NCI-H1048 (cell line): ENCODE results near the gene RNASEH1.

ENCODE experiments used
- DNase-seq: peaks from one replicate; lab custom pipeline; 2025; lab: John Stamatoyannopoulos, UW

RNASEH1 gene, protein sequence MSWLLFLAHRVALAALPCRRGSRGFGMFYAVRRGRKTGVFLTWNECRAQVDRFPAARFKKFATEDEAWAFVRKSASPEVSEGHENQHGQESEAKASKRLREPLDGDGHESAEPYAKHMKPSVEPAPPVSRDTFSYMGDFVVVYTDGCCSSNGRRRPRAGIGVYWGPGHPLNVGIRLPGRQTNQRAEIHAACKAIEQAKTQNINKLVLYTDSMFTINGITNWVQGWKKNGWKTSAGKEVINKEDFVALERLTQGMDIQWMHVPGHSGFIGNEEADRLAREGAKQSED

DNA sequence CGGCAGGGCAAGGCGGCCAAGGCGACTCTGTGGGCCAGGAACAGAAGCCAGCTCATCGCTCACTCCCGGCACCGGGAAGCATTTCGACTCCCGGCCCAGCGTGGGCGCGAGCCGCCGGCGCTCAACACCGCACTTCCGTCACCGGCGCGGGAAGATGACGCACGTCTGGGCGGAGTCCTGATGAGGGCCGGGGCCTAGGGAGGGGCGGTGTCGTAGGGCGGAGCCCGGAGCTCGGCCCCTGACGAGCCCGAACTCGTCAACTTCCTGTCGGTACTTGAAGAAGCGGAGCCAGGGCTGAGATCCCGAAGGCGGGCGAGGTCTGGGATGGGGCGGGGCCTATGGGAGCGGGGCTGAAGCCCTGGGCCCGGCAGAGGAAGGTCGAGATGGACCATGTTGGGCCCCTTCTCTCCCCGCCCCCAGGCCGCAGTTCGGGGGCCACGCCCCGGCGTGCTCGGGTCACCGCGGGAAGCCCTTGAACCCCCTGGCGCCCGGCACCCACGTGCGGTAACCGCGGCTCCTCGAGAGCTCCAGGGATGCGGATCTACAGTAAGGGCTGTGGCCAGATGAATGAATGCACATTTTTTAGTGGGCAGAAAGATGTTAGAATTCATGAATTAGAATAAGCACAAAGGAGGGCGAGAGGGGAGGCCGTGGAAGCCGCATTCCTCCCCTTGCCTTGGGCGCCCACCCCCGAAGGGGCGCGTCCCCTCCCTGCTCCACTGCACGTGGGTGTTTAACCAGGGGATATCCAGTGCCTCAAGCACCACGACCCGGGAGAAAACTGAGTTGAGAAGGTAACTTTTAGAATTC is at the start of gene RNASEH1:
TSS of gene RNASEH1 (minus strand) at position 129 of the 810 bp plus-strand sequence. CDS start at position 56, 73 bp downstream.
- DNase-seq: peak; percentile 91

DNA sequence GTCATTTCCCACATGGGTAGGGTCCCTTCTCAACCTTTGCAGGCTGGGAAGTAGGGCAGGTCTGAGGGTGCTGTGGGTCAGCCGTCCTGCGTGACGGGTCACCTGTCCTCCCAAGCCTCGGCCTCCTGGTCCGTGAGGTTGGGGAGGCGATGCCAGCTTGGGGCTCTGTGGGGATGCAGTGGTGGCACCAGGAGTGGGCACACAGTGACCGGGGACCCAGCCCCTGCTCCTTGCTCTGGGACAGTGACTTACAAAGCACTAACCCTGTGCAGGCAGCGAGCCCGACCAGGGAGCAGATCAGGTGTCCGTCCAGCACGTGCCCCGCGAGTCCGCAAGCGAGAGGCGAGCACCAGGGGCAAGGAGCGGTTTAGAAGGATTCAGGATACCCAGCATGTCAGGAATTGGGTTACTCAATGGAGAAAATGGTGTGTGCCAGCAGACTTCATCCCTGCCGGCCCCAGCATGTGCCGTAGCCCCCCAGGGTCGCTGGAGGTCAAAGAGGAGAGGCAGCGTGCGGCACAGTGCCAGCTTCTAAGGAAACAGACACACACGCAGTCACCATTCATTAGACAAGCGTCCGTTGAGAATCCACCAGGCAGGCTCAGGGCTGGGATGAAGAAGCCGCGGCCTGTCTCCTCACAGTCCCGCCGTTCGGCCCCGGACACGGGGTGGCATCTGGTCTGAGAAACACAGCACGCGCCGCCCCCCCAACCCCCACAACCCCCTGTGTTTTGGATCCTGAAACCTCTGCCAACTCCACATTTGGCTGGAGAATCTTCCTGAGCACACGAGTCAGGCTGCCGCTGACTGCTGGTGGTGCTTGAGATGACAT is 48.5 kb upstream of the RNASEH1 start:
- no peak for DNase-seq

DNA sequence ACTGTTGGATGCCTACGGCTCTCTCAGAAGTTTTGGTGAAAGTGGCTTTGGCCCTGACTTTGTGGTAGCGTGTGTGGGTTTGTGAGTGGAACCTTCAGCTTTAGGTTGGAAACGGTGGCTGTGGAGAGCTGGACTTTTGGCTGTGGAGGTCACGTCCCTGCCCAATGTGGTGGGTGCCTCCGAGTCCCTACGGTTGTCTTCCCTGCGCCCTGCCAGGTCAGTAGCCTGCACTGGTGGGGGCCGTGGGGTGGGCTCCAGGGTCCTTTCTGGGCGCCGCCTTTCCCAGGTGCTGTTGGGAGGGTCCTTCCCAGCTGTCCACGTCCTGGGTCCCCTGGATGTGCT is 47.9 kb upstream of the RNASEH1 start:
- no peak for DNase-seq

DNA sequence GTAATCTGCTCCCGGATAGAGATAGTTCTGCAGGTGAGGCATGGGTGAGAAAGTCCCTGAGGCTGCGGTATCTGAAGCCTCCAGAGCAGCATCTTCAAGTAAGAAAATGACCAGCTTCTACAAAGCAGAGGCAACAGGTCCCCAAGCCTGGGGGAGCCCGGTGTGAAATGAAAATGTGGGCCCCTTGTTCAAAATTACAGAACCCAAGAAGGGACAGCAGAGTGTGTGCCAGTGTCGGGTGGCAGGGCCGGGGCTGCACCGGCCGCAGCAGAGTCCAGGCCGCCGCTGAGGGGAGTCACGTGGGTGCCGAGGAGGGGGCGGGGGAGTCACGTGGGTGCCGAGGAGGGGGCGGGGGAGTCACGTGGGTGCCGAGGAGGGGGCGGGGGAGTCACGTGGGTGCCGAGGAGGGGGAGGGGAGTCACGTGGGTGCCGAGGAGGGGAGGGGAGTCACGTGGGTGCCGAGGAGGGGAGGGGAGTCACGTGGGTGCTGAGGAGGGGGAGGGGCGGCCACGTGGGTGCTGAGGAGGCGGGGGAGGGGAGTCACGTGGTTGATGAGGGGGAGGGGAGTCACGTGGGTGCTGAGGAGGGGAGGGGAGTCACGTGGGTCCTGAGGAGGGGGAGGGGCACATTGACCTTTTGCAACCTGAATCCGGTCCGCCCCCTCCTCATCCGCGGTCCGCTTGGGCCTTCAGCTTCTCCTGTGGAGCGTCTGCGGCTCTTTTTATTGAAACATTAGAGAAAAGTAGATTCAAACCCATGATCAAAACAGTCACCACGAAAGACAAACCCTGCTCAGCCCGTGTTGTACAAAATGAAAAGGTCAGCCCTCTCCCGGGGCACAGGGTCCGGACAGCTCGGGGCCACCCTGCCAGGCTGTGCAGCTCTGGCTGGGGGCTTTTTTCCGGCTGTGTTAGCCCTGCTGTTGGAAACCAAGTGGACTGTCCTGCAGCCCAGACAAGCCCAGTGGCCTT is 47.1 kb upstream of the RNASEH1 start:
- DNase-seq: peak; percentile 76

DNA sequence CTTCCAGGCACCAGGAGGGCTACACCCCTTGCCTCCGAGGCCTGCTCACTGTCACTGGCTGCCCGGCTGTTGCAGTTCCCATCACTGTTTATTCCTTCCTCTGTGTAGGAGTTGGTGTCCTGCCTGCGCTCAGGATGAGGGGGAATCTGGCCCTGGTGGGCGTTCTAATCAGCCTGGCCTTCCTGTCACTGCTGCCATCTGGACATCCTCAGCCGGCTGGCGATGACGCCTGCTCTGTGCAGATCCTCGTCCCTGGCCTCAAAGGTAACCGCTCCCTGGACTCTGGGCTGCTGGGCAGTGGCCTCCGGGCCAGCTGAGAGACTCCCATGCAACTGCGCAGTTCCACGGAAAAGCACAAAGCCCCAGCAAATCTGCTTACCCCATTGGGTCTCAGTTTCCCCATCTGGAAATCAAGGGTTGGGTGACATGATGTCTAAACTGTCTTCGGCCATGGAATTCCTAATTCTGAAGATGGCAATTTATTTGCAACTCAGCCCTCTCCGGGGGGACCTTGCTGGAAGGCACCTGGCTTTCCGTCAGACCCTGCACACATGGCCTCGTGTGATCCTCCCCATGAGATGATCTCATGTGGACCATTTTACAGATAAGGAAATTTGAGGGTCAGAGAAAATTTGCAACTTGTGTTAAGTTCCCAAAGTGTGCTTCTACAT is 46.2 kb upstream of the RNASEH1 start:
- no peak for DNase-seq

DNA sequence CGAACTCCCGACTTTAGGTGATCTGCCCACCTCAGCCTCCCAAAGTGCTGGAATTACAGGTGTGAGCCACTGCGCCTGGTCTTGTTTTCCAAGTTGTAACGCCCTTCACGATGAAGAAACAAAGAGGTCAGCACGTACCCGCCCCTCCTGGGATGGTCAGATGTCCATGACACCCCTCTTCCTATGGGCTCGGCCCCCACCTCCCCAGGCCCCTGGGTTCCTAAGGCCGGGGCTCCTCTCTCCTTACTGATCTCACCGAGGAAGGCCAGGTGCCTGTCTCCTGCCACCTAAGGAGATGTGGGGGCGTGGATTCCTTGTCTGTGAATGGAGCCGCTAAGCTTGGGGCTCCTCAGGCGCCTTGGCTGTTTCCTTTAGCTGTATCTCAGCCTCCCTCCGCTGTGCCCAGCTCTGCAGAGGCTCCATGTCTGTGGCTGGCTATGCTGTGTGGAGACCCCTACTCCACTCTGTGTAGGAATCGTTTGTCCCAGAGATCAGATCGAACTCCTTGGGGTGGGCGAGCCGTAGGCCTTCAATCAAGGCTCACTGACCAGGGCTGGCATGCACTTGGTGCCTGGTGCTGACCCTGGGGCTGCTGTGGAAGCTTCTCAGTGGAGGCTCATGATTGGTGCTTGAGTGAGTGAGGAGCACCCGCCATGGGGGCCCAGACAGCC is 45.5 kb upstream of the RNASEH1 start:
- DNase-seq: no peak

DNA sequence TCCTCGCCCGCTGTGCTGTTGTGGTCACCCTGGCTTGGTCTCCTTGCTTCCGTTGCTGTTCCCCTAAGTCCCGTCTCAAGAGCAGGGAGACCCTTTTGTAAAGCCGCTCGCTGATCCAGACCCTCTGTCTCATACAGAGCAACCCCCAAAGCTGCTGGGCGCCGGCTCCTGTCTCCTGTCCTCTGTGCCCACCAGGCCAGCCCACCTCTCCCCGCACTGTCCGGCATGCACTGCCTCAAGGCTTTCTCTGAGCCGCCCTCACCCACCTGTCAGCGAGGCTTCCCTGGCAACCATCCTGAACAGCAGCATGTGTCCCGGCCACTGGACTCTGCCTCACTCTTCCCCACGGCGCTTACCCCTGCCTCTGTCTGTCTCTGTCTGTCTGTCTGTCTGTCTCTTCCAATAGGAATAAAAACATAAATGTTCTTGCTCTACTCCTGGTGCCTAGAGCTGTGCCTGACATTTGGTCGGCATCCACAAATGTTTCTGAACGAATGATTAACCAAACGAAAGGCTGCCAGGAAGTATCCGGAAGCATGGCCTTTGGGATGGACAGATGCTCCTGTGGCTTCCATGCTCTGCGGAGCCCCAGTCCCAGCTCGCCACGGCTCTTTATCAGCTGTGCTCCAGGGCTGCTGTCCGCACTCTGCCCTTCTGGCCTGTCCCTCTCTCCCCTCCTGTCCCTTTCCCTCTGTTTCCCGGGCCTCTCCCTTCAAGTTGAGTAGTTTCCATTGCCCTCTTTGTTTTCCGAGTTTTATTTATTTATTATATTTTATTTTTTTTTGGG is 44.6 kb upstream of the RNASEH1 start:
- no peak for DNase-seq

DNA sequence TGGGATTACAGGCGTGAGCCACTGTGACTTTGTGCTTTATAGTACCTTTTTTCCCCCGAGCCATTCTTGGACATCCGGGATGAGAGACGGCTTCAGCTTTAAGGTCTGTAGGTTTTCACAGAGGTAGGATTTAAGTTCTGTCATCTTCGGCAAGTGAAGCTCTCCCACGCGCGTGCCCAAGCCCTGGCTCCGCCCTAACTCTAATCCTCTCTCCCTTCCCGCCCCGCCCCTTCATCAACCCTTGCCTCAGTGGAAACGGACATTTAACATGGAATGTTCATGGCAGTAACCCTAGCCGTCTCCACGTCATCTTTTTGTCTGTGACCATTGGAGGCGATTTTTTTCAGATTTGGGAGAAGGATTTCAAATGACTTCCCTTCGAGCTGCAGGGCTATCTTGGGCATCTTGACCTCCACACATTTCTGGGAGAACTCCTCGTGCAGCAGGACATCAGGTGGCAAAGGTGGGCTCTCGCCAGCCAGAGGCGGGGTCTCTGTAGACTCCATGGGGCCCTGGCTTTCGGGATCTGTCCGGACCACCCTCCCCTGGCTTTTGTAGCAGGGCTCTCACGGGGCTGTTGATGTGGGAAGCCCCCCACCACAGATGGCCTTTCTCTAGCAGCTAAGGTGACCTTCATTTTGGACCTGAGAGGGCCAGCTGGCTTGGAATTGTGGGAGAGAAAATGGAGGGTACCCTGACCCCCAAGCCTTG is 43.6 kb upstream of the RNASEH1 start:
- DNase-seq: no peak

DNA sequence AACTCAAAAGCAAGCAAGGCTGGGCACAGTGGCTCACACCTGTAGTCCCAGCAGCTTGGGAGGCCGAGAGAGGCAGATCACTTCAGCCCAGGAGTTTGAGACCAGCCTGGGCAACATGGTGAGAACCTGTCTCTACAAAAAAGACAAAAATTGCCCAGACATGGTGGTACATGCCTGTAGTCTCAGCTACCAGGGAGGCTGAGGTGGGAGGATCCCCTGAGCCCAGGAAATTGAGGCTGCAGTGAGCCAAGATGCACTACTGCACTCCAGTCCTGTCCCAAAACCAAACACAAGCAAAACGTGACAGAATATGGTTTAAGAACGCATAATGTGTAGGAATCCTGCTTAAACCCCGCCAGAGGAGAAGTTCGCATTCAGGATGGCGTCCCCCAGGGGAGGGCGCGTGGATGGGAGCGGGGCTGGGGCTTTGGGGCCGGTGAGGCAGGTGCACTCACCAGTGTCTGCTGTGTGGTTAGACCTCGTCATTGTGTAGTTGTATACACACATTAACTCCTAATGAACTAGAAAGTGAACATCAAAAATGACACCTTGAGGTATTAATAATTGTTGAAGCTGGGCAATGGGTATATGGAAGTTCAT is 42.2 kb upstream of the RNASEH1 start:
- DNase-seq: no peak

DNA sequence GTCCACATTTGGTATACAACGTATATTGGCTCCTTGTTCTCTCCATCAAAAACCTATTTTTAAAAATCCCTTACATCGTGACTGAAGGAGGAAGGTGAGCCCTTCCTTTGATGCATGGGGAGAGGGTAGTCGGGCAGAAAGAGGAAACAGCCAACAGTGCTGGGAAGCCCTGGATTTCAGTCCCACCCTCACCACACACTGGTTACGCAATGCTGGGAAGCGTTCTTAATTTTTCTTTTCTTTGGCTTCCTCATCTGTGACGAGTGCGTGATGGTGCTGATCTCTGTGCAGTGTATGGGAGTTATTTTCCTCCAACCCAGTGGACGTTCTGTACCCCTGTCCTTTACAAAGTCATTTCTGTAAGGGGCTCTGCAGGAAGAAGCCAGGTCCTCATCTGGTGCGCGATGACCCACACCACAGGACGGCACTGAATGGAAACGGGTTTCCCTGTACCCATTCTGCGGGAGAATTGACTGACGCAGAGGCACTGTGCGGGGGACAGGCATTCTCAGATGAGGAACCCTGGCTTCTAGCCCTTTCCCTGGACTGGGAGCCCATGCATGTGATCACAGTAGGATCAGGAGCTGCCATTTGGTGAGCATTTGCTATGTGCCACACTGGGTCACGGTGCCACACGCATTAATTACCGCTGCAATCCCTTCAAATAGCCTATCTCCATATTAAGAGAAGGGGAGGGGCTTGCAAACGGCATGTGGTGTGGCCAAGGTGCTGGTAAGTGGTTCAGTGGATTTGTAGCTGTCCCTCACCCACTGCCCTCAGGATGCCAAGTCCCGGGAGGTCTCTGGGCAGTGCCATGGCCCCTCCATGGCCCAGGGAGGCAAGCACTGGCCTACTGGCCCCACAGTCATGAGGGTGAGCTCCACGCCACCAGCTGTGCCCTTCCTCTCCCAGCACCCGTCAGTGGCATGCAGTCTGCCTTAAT is 41.0 kb upstream of the RNASEH1 start:
- DNase-seq: no peak

DNA sequence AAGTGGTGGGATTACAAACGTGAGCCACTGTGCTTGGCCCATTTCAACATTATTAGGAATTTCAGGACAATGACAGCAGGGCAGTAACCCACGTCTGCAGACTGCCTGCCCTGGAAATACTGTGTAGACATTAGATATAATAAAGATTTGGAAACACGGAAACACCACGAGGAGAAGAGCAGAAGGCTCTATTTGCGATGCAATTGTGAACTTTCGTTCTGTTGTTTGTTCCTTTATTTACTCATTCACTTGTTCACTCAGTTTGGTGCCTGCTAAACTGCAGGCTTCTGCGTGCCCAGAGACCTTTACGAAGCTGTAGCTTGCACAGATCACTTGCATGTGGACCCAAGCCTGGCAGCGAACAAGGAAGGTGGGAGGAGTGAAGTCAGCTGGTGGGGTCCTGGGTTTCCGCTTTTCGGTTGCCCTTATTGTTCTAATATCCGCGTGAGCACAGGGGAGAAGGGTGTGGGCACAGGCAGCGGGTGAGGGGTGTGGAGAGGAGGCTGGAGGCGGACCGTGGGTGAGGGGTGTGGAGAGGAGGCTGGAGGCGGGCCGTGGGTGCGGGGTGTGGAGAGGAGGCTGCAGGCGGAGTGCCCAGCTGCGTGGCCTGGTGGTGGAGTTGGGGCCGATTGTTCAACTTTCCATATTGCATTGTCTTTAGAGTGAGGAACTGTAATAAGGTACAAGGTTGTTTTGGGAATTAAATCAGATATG is 40.2 kb upstream of the RNASEH1 start:
- no peak for DNase-seq

DNA sequence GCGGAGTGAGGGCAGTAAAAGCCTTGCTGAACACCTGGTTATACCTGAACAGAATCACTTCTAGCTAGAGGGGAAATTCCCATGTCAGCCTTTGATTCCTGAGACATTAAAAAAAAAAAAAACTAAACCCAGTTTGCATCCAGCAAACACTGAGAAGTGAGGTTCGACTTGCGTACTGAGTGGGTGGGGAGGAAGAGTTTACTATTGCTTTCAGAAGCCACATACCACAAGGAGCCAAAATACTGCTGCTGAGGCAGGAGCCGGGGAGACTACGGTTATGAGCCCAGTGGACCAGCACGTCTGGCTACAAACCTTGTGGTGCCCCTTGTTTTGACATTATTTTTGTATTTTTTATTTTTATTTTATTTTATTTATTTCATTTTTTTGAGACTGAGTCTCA is 39.4 kb upstream of the RNASEH1 start:
- DNase-seq: no peak

DNA sequence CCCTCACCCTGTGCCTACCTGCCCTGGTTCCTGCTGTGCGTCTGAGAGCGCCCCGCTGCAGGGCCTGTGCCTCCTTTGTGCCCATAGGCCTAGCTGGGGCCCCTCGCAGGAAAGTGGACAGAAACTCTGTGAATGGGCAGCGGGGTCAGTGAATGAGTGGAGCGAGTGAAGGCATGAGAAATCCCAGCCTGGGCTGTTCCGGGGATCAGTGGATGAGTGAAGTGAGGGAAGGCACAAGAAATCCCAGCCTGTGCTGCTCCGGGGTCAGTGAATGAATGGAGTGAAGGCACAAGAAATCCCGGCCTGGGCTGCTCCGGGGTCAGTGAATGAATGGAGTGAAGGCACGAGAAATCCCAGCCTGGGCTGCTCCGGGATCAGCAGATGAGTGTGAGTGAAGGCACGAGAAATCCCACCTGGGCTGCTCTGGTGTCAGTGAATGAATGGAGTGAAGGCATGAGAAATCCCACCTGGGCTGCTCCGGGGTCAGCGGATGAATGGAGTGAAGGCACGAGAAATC is 38.8 kb upstream of the RNASEH1 start:
- DNase-seq: no peak

DNA sequence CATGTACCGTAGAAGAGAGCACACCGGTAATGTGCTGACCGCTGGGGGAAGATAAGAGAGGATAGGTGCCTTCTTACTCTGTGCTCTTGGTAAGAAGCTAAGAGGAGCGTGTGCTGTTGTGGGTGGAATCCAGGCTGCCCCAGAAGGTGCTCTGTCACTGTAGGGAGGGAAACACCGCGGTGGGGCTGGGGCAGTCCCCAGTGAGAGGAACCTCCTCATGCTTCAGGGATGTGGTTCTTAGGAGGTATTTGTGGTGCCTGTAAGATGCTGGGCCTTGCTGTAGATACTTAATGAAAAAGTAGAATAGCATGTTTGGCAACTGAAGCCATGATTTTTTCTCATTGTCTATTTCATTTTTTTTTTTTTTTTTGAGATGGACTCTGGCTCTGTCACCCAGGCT is 37.9 kb upstream of the RNASEH1 start:
- no peak for DNase-seq

DNA sequence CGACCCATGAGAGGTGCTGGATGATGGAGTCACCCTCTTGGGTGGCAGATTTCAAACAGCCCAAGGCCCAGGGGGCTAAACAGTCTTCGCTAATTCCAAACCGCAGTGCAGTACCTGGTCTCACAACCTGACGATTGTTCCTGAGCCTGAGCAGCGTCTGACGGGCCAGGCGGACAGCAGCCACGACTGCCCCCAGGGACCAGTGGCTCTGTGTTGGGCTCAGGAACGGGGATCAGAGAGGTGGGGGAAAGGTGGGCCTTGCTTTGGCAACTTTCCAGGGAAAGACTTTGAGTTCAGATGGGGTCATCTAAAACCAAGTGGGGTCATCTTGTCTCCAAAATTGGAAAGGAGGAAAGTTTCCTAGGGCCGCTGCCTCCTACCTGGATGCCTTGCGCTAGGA is 37.3 kb upstream of the RNASEH1 start:
- DNase-seq: no peak

DNA sequence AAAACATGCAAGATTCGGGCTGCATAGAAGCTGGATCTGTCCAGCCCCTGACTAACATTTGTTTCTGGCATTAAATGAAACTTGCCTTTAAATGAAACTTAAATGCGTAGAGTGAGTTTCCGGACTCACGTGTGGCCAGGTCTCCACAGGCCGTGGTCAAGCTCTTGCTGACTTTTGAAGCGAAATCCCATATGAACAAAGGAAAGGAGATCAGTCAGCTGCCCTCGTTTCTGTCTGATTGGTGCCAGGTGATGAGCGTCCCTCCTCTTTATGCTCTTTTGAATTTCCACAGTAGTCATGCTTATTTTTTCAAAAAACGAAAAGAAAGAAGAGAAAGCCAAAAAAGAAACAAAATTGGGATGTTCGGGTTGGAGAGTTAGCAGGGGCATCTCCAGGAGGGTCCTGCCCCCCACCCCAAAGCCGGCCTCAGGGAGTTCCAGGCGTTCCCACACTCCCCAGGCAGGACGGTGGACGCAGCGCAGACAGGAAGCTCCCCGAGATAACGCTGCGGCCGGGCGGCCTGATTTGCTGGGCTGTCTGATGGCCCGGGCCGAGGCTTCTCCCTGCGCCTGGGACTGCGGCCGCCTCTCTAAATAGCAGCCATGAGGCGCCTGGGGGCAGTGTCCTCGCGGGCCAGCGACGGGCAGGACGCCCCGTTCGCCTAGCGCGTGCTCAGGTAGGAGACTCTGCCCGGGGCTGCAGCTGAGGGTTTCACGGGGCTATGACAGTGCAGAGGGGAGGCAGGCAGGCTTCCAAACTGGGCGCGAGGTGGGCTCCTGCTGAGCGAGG is 36.6 kb upstream of the RNASEH1 start, which contains the start of gene COLEC11:
TSS of gene COLEC11 (plus strand) at position 620 of the 789 bp plus-strand sequence. CDS start 9,229 bp downstream, outside the sequence.
- DNase-seq: no peak
